Heart left ventricle (tissue), 13 donors: Measurements from ENCODE around the gene FAM240A.

Source experiments
- POLR2A ChIP-seq, 2 donors: fragments of 450-650 bp; IDR thresholded peaks; one replicate each; pipeline ENCODE4 v1.6.1; 2017; ENCODE audit warnings: antibody characterized with exemption in 2 of 2, mild to moderate bottlenecking in 2 of 2, moderate library complexity in 2 of 2
- TF ChIP-seq, protein P1 (sequence below), 12 donors: fragments of 200-600 bp; sonication (generic) in 4 of 12; IDR thresholded peaks; one replicate each; pipeline versions ENCODE4 v1.5.0 to v1.8.0; 2018 to 2022; ENCODE audit warnings: antibody characterized with exemption in 12 of 12, mild to moderate bottlenecking in 5 of 12
- donor health status: ischemic (EF 13 %, LVEDD 7.1; RV severe dilation, severe dysfunction).
- donor health status: DM: no; HTN: yes; CAD: no.
- donor health status: DM: no; HTN: no; CAD: no.
- donor health status: ischemic (EF 25% LVEDD 6.9; RV normal size, moderate dysfunction).
- donor health status: ischemic (EF 25% LVEDD 5.7; RV mildly dilated, moderate dysfunction).
- donor health status: ischemic (EF 35%, LVEDD 5.7; RV mildly dilated, moderate dysfunction).
- donor health status: nonischemic (EF 11% LVEDD 7.7; RV severe dilation, severe dysfunction).
- donor health status: DM: yes; HTN: yes; CAD: no.
- donor health status: PGD.
- donor health status: ischemic (EF 29% LVEDD 5.4; RV normal size, mild dysfunction).
- donor health status: nonischemic (EF 23%, LVEDD 6.1; RV moderate dilation, normal function).

DNA sequence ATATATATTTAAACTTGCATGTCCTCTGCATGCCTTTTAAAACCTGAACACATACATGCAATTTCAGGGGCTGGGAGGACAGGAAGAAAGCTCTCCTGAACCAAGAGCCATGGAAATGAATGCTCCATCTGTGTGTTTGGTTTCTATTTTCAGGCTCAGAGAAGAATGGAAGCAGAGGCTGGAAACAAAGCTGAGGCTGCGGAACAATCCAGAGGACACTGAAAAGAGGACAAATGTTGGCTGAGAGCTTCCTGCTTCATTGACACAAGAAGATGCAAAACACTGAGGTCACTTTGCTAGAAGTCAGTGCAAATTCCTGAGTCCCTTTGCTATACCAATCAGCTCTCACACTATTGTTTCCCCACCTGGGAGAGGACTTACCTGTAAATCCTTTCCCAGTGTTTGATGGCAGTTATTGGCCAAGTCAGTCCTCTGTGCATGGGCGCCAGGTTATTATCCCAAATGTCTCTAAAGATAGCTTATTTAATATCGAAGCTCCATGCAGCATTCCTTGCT, 12.7 kb downstream of the FAM240A start:
- no peak for TF ChIP-seq POLR2A (IDR thresholded peaks at IDR 0.05)
- TF ChIP-seq, protein P1, sequence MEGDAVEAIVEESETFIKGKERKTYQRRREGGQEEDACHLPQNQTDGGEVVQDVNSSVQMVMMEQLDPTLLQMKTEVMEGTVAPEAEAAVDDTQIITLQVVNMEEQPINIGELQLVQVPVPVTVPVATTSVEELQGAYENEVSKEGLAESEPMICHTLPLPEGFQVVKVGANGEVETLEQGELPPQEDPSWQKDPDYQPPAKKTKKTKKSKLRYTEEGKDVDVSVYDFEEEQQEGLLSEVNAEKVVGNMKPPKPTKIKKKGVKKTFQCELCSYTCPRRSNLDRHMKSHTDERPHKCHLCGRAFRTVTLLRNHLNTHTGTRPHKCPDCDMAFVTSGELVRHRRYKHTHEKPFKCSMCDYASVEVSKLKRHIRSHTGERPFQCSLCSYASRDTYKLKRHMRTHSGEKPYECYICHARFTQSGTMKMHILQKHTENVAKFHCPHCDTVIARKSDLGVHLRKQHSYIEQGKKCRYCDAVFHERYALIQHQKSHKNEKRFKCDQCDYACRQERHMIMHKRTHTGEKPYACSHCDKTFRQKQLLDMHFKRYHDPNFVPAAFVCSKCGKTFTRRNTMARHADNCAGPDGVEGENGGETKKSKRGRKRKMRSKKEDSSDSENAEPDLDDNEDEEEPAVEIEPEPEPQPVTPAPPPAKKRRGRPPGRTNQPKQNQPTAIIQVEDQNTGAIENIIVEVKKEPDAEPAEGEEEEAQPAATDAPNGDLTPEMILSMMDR (IDR thresholded peaks at IDR 0.05): no peak
